Measurements from ENCODE around the gene TRMT10C.

- TF ChIP-seq CTCF (conservative IDR thresholded peaks at IDR 0.05 in 1 of 2, IDR thresholded peaks at IDR 0.05 in 1 of 2; ENCODE audit: low read depth in 1 of 2, low read length in 2 of 2) (no peak), EZH2 (IDR thresholded peaks at IDR 0.05; ENCODE audit: low read length, missing control alignments) (no peak)
Measured at GRCh38 chr3:101602731-101603130, 41.1 kb downstream of the TRMT10C start.

Data from fibroblast of lung (primary cell).